GM21423 (cell line): Measurements from ENCODE around the gene DOC2A.

ENCODE experiments used
- ATAC-seq: cut with Tn5 transposase; IDR thresholded peaks from one replicate; pipeline ENCODE4 v1.9.1; 2021; ENCODE audit warnings: mild to moderate bottlenecking, moderate library complexity; ENCODE audit not compliant: unreplicated experiment

The DOC2A gene

GRCh38 chr16:30005341-30006094 lies 5.3 kb downstream of the DOC2A start:
- no peak for ATAC-seq

GRCh38 chr16:30004811-30005242 lies 6.0 kb downstream of the DOC2A start:
- ATAC-seq, result no peak

GRCh38 chr16:30004424-30004776 lies 6.4 kb downstream of the DOC2A start:
- no peak for ATAC-seq

GRCh38 chr16:30003670-30004423 lies 7.0 kb downstream of the DOC2A start:
- ATAC-seq, result no peak

- no peak for ATAC-seq
These were observed 8.0 kb downstream of the DOC2A start for GRCh38 chr16:30002614-30003346.

GRCh38 chr16:30000735-30001631 lies 9.8 kb downstream of the DOC2A start:
- ATAC-seq, result no peak

GRCh38 chr16:29999605-30000004 lies 11.2 kb downstream of the DOC2A start:
- ATAC-seq, result no peak

- no peak for ATAC-seq
These were observed 14.0 kb downstream of the DOC2A start for GRCh38 chr16:29996766-29997250.

GRCh38 chr16:29995911-29996765 lies 14.7 kb downstream of the DOC2A start, which contains the start of gene INO80E:
TSS of gene INO80E (plus strand) at chr16:29996241. CDS start at chr16:29996311, 70 bp downstream.
- peak; percentile 88 for ATAC-seq

- peak; percentile 45 for ATAC-seq
These were observed 15.4 kb downstream of the DOC2A start, which contains the start of gene HIRIP3 for GRCh38 chr16:29995324-29995910. TSS of gene HIRIP3 (minus strand) at chr16:29995617. CDS start at chr16:29995605, 12 bp downstream.

GRCh38 chr16:29994600-29995323 lies 16.1 kb downstream of the DOC2A start:
- ATAC-seq, result peak; percentile 38

- no peak for ATAC-seq
These were observed 16.8 kb downstream of the DOC2A start for GRCh38 chr16:29993903-29994599.

- ATAC-seq, result no peak
These were observed 17.5 kb downstream of the DOC2A start for GRCh38 chr16:29993191-29993902.

- no peak for ATAC-seq
These were observed 18.4 kb downstream of the DOC2A start for GRCh38 chr16:29992344-29992967.

GRCh38 chr16:29991571-29991904 lies 19.3 kb downstream of the DOC2A start:
- ATAC-seq, result no peak

- ATAC-seq, result no peak
These were observed 19.8 kb downstream of the DOC2A start for GRCh38 chr16:29990883-29991570.
